GM21737 (cell line): ENCODE results near the gene GPR176.

Experiments used
- ATAC-seq: cut with Tn5 transposase; IDR thresholded peaks from one replicate; pipeline ENCODE4 v1.9.1; 2021; ENCODE audit warnings: mild to moderate bottlenecking, moderate library complexity; ENCODE audit not compliant: unreplicated experiment

Gene GPR176

GRCh38 chr15:39919748-39920509, at the start of gene GPR176:
GPR176 (minus strand) TSS chr15:39920266; CDS start chr15:39920026, 240 bp downstream.
- ATAC-seq, result peak; percentile 4

DNA sequence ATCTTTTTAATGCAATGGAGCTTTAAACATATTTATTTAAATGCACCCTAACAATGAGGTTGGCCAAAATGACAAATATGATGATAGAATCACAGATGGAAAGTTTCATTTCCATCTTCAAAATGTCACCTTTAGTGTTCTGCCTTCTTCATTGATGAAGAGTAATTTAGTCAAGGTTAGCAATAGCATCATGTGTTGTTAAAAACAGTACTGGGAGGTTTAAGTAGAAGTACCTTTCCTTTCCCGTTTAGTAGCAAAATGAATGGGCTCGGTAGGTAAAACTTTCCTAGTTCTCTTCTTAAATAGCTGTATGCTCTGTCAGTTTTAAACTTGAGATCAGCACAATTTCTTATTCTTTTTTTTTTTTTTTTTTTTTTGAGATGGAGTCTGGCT, 48.9 kb upstream of the GPR176 start:
- ATAC-seq, result no peak

DNA sequence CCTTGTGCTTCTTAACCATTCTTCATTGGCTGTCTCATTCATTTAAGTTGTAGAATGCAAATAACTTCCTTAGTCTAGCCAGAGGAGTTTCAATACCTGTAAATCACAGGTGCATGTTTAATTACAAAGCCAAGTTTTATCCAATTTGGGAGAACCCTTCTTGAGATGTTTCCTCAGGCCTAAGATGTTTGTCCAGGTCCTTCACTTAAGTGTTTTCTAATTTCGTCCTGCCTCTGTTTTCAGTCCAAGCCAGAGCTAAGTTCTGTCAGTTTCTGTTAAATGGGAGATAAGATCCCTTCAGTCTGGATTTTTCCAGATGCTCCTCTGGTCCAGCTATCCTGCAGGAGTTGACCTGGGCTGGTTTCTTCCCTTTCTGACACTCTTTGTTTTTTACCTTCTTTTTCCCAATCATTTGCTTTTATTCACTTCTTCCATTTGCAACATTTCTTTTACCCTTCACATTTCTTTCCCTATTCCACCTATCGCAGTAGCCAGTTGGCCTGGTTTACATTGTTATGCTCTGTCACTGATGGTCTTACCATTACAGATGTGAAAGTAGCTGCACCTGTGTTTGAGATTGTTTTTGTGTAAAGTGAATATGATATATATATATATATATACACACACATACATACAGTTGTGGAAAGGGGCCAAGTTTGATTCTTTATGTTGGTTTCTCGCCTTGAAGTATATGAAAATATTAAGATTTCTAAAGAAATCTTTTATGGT, 48.4 kb upstream of the GPR176 start:
- ATAC-seq, result no peak

- ATAC-seq, result no peak
These were observed 46.5 kb upstream of the GPR176 start for GRCh38 chr15:39966521-39966920.

DNA sequence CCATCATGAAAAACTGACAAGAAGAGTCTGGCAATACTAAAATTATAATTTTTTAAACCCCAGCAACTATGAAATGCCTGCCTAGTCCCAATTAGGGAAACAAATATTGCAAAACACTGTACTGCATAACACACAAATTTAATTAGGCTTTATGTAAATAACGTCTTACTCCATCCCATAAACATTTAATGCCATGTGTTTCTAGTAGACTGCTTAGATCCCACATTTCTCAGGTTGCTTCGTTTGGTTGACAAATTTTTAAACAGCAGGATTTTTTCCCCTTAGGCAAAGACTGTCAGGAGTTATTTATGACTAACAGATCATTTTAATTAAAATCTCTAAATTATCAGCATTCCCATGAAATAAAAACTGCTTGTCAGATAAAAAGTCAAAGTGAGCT, 43.7 kb upstream of the GPR176 start:
- no peak for ATAC-seq

GRCh38 chr15:39961051-39961450, 41.0 kb upstream of the GPR176 start:
- no peak for ATAC-seq

GRCh38 chr15:39960411-39960810, 40.3 kb upstream of the GPR176 start:
- ATAC-seq, result no peak

- ATAC-seq, result no peak
These were observed 39.3 kb upstream of the GPR176 start for GRCh38 chr15:39959411-39959810.

GRCh38 chr15:39957481-39957880, 37.4 kb upstream of the GPR176 start:
- ATAC-seq, result no peak

- no peak for ATAC-seq
These were observed 33.5 kb upstream of the GPR176 start for GRCh38 chr15:39953521-39953920.

DNA sequence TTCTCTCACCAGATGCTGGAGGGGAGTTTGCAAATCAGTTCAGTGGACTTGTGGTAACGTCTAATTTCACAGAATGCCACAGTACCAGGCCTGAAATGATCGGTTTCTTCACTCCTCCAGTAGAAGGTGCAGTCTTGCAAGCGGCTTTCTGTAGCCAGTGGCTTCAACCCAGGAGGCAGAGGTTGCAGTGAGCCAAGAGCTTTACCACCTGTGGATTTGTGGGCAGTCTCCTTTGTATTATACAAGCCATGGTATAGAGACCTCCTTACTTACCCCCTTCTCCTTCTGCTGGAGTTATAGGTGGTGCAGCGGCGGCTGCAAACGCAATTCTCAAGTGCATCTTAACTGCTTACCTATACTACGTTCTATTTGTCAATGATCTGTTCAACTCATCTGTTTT, 31.5 kb upstream of the GPR176 start:
- ATAC-seq, result no peak

- ATAC-seq, result no peak
These were observed 28.8 kb upstream of the GPR176 start for GRCh38 chr15:39948817-39949216.

GRCh38 chr15:39947401-39948197, 27.5 kb upstream of the GPR176 start:
- ATAC-seq, result no peak

GRCh38 chr15:39946862-39947261, 26.8 kb upstream of the GPR176 start:
- no peak for ATAC-seq

DNA sequence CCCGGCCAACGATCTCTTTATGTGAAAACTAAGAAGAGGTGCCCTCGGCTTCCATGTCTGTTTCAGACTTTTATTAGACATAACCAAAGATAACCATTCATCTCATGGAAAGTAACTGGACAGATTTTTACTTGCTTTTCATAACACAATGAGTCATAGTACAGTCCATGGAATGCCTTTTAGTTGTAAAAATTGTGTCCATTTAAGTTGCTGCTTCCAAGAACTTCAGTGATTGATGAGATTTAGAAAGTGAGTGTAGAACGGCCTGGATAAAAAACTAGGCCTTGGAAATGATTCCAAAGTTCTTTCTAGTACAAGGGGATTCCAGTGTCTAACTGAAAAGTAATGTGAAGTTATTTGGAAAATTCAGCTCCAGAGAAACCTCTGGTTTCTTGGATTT, 24.7 kb upstream of the GPR176 start:
- ATAC-seq, result no peak

DNA sequence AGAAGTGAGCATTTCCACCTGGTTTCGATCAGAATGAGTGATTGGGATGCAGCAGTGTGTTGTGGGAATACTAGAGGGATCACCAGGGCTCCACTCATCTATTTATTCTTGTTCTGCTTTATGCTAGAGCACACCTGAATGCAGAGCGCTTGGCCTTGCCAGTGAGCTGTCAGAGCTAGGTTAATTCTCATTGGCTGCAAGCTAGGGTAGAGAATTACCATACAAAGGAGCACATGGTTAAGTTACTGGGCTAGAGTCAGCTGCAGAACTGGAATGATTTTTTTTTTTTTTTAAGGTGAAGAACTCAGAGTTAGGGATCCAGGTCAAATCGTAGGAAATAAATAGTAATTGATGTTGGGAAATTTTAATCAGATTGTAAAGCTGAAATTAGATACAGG, 22.7 kb upstream of the GPR176 start:
- no peak for ATAC-seq

- ATAC-seq, result no peak
These were observed 22.2 kb upstream of the GPR176 start for GRCh38 chr15:39942101-39942752.

GRCh38 chr15:39939487-39940452, 19.7 kb upstream of the GPR176 start:
- ATAC-seq, result no peak

- ATAC-seq, result no peak
These were observed 17.6 kb upstream of the GPR176 start for GRCh38 chr15:39937696-39938095.

DNA sequence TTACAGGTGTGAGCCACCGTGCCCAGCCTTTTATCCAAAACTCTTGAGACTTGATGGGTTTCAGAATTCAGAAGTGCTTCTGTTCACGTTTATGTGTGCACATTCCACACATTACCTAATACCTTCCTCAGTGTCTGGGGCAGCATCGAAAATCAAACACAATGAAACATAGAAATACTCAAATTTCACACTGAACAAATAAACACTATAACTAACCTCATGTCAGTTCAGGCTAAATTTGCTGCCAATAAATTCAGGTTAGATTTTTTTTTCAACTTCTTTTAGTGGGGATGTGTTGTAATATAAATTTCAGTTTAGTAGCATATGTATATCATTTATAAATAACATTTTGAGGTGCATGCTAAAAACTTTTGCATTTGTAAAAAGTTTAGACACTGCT, 16.6 kb upstream of the GPR176 start:
- ATAC-seq, result no peak
